NCI-H1694 treated with DMSO at 0.1 percent for 48 hours (cell line): ENCODE results near the gene USP49.
"Not testable (repeated sequence)": the region's sequence is repeated elsewhere in the genome, so short reads cannot be mapped to it uniquely, and the experiment has no call there.

Source experiments
- DNase-seq: peaks from one replicate; lab custom pipeline; 2025; lab: John Stamatoyannopoulos, UW

The USP49 gene

DNA sequence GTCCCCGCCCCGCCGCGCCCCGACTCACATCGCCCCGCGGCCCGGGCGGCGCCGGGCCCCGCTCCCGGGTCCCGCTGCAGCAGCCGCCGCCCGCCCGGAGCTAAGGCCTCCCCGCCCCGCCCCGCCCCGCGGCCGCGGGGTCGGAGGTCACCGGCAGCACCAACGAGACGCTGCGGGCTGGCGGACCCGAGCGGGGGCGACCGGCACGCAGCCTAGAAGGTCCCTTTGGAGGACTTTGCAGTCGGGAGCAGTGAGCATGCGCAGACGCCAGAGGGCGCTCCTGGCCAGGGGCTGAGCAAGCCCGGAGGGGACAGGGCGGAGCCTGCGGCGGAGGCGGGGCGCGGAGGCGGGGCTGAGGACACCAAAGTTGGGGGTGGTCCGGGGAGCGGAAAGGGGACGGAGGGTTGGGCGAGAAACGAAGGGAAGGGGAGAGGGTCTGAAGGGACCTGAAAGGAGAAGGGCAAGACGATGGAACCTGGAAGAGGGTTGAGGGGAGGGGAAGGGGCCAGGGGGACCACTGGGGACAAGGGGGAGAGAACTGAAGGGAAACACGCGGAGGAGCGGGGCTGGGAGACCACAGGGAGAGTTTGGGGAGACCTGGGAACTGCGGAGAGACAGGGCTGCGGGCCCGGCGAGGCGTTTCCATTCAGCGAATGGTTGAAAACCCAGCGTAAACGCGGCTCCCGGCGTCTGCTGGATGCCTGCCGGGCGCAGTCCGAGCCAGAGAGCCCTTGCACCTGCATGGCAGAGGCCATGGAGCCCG, 115.2 kb downstream of the USP49 start, which contains the start of gene FRS3:
Gene FRS3, minus strand, starts transcription at position 113 of the 763 bp plus-strand sequence. CDS start 2,913 bp downstream, outside the sequence.
- peak; percentile 69 for DNase-seq

DNA sequence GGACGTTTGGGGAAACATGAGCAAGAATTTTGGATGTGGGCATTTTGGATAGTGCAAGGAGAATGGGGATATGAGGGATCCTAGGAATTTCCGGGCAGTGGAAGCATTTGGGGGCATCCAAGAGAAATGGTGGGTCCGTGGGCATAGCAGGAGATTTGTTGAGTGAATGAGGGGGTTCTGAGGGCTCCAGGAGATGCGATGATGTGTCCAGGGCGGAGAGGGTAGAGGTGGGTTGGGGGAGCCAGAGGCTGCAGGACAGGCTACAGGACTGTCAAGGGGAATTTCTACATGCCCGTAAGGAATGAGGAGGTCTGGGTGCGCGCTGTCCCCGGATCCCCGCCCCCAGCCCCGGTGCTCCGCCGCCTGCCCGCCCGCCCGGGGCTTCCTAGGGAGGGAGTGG, 115.8 kb downstream of the USP49 start:
- DNase-seq: no peak

DNA sequence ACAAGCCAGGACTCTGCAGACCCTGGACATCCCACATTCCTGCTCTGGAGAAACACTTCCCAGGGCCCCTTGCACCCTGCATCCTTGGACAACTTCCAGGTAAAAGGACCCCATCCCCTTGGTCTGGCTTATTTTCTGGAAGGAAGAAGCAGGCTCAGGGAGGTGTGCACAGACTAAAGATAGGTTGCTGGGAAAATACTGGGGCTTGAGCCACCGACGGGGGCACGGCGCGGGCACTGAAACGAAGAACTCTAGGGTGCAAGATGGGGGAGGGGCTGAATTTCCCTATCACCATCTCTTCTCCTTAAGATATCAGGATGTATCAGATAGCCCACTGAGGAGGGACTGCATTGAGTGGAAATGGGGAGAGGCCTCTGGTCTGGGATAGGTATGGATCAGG, 116.3 kb downstream of the USP49 start:
- DNase-seq: no peak

DNA sequence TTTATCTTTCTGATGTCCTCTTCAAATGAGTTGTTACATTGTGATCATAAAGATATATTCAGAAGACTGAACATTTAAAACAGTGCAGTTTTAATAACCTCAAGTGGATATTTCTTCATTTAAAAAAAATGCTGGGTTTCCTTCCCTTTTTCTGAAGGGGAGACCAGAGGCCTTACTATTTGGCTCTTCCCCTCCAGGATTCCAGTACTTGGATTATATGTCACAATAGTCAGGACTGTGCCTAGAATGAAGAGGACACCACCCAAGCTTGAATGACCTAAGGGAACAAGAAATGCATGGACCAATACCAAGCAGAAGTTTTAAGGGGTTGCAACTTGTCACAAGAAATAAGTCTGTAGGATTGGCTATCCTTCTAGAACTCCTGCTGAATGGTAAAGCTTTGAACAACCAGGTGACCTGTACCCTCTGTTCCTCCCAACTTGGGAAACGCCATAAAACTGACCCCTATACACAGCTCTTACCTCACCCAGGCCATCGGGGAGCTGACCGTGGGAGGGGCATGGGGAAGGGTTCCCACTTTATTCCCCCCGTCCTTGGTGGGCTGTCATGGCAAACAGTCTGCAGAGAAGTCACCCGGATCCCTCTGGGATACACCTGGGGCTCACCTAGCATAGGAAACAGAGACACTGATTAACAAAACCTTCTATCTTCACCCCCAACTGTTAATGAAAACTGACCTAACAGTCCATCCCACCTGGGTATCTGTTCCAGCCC, 117.5 kb downstream of the USP49 start:
- no peak for DNase-seq

DNA sequence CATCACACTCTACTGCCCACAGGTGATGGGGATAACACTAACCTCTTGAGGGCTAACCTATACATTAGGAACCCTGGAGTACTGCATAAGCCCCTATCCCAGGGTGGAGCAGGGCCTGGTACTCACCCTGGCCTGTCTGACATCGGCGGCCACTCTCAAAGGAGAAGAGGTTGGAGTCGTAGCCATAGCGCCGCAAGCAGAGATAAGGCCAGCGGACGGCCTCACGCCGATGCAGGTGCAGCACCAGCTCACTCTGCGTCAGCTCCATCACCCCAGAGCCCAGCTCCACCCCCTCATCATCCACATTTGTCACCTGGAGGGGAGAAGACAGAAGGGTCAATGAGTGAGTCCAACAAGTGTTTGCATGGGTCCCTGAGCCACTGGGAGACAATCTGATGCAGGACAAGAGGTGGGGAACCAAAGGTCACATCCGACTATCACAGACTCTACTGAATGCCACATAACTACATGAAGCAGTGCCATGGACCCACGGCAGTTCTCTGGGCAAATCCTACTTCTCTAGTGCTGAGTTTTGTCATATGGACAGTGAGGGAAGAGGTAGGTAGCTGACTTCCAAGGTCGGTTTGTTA, 119.8 kb downstream of the USP49 start:
- DNase-seq: no peak

DNA sequence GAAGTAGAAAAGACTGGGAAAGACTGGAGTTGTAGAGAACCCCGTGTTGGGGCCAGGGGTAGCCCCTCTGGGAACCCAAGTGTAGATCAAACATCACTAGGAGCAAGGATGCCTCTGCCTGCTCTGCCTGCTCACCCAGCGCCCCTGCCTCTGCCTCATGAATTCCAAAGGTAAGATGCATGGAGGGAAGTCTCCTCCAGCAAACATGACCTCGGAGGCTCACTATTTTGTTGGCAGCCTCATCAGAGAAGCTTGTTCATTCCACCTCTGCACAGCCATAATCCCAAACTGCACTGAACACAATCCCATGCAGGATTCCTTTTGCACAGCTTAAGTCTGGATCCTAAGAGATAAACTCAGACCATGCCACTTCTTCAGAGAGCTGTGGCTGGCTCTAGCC, 120.3 kb downstream of the USP49 start:
- no peak for DNase-seq

DNA sequence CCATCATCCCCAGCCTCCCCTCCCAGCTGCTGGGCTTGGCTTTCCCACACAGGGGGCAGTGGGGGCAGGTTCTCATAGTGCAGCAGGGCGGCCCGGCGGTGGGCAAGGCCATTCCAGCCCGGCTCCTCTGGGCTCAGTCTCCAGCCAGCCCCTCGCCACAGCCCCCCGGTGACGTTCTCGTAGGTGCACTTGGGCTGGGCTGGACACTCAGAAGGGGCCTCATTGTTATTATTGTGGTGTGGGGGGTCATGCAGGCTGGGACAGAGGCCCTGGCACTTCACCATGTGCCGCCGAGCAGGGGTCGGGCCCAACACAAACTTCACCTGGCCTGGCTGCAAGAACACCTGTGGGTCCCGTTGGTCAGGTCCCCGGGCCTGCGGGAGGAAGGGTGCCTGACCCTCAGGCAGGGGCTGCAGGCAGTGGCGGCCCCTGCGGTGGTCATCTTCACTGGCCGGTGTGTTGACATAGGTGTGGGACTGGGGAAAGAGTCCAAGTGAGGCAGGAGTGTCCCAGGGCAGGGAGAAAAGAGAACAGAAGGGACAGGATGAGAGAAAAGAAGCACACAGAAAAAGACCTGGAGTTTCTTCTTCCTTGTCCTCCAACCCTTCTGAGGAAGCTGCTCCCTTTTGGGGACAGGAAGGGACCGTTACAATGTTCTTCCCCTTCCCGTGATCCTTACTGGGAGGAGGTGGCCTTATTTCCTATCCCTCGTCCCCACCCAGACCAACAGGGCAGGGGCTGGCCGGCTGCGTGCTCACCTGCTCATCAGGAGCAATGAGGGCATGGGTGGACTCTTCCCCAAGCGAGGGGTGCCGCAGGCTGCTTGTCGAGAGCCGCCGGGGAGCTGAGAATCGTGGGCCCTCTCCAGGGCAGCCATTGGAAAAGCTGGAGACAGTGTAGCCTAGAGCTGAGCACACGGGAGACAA, 123.9 kb downstream of the USP49 start:
- DNase-seq: no peak

DNA sequence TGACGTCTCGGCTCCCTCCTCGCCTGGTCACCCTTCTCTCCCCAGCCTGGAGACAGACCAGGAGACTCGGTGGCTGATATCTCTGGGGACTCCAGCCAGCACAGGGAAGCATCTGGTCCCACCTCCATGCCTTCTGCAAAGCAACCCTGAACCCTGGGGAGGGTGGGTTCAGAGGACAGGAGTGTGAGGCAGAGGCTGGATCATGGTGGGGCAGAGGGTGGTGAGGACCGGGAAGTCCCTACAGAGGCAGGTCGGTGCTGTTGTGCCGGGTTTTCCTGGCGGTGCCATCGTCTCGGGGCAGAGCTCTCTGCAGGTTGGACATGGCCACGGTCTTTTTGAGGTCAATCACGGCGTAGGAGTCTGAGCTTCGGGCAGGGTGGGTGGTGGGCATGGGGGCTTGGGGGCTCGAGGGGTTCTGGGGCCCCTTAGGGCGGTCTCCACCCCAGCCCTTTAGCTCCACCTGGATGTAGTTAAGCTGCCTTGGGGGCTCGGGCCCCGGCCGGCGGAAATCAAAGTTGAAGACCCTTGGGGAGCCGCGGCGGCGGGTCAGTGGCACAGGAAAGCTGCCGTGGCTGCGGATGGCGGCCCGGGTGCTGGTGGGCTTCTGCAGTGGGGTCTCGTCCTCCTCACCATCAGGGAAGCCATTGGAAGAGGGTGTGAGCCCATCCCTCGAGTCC, 124.7 kb downstream of the USP49 start:
- no peak for DNase-seq

DNA sequence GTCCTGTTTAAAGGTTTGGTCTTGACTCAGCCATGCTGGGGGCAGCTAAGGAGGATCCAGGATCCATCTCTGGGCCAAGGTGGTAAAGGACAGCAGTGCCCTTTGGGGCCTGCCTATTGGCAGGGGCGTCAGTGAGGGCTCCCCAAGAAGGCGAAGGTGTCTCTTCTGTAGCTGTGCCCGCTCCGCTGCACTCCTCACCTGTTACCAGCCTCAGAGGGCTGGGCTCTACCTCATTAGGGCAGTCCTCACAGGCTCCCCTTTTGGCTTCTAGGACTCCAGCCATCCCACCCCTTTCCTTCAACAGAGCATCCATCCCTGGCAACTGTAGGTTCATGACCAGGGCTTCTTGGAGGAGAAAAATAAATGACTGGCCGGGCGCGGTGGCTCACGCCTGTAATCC, 125.8 kb downstream of the USP49 start:
- no peak for DNase-seq

DNA sequence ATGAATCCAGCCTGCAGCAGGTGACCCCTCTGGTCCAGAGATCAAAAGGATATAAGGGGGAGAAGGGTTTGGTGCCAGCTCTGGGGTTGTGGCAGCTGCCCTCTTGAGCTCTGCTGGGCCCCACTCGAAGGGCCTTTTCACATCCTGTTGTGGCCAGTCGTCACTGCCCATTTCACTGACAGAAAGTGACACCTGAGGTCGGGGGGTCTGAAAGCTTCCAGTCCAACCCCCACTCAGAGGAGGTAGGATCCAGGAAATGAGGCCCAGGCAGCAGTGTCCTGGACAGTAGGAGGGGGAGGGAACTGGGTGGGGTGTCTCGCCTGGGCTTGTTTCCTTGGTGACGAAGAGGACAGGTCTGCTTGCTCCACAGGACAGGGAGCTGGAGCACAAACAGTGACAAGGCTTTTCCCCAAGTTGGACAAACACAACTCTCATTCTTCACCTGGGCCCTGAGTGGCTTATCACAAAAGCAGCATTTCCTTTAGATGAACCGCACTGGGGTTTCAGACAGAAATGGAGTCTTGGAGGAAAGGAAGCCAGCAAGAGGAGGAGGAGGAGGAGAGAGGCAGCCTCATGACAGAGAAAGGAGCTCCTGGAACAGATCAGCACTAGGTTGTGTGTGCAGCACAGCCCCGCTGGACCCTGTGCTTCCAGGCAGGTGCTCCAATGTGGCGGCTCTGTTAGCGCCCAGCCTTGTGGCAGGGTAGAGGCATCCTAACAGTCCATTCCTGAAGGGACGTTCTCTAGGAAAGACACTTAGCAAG, 126.4 kb downstream of the USP49 start:
- DNase-seq: no peak

DNA sequence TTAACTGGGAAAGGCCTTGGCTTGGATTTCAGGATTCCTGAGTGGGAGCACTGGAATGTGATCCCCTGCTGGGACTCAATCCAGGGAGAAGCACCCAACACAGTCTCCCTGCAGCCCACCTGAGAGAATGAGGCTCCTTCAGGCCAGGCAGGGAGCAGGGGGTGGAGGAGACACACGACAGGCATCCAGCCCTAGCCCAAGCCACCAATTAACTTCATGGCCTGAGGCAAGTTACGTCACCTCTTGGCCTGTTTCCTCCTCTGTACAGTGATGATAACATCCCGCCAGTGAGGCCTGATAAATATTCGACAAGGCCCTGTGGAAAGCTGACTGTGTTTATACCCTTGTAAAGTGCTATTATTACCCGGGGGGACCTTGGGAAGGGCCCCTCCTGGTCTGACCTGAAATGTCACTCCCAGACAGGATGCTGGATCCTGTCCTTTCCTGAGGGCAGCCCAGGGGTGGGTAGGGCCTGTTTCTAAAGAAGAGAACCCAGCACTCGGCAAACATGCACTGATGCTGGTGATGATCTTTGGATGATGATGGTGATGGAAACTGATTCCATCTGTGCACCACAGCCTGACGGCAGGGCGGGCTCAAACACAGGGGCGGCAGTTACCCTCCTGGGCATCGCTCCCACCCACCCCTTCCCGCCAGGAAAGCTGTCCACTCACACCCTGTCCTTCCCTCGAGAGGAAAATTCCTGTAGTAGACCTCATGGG, 127.9 kb downstream of the USP49 start:
- no peak for DNase-seq

DNA sequence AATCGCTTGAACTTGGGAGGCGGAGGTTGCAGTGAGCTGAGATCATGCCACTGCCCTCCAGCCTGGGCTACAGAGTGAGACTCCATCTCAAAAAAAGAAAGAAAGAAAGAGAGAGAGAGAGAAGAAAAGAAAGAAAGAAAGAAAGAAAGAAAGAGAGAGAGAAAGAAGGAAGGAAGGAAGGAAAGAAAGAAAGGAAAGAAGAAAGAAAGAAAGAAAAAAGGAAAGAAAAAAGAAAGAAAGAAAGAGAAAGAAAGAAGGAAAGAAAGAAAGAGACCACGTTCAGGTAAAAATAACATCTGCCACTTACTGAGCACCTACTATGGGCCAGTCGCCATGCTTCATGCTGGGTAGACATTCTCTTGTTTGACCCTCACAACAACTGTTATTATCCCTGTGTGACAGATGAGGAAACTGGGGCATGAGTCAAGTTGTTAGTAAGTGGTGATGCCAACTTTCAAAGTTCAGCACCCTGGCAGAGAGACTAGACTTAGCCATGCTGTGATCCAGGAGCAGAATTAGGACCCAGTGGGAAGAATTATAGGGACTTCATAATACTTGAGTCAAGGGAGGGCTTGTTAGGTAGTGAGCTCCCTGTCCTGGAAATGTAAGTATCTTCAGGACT, 129.0 kb downstream of the USP49 start:
- DNase-seq: not testable (repeated sequence)

DNA sequence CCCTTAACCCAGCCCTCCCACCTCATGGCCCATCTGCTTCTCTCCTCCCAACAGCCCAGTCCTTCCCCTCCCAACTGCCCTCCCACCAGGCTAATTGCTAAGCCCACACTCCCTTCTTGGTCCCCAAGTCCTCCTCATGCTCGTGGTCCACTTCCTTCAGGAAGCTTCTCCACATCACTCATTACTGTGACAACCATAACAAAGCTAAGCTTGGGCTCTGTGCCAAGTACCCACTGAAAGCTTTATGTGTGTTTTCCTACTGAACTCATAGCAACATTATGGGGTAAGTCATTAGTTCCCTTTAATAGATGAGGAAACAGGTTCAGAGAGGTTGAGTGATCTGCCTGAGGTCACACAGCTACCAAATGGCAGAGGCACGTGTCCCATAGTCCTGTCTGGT, 131.7 kb downstream of the USP49 start:
- no peak for DNase-seq

DNA sequence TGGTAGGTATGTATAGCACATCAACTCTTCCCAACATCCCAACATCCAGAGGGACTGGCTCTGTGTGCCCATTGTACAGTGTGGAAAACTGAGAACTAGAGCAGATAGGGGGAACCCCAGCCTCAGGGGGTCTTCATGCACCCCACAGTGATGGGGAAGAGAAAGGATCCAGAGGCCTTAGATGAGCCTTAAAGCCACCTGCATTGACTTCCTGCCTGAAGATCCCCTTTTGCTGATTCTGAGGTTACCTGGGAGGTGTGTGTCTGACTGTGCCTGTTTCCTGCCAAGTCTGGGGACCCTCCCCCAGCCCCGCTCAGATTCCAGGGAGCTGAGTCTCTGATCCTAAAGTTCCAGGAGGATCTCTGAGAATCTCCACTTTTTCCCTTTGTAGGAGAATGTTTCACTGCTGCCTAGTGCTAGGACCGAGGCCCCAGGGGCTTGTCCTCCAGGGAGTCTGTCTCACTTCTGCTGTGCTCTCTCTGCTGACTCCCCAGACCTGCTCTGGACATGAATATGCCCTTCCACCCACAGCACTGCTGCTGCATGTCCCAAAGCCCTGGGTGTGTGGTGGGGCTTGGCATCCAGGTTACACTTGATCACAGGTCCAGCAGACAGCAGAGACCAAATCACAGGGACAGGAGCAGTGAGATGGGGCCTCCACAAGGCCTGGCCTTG, 135.1 kb downstream of the USP49 start:
- no peak for DNase-seq

DNA sequence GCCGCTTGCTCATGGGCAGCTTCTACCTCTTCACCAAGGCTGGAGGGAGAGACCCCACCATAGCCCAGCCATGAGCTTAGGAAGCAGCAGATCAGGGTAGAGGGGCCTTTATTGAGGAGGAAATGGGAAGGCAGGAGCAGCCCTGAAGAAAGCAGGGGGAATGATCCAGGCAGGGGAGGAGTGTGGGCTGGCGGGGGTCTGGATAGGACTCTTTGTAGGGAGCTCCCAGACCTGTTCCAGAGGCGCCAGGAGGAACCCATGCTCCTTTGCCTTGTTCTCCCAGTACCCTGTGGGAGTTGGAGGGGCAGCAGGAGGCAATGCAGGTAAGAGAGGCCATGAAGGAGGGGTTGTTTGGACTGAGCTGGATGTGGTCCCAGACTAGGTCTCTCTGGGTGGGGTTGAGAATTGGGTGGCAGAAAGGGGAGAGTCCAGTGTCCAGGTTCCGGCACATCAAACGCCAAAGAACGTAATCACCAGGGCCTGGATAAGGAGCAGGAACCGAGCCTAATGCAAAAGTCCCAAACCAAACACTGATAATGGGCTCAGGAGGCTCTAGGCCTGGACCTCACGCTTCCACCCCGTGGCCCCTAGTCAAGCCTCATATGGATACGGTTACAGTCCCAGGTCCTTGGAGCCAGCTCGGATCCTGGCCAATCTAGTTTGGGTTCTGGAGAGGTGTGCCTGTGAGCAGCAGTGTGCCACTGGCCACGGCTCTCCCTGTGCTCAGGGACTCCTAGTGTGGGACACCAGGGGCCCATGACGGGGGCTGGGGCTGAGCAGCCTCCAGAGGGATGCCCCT, 135.9 kb downstream of the USP49 start:
- DNase-seq: no peak

DNA sequence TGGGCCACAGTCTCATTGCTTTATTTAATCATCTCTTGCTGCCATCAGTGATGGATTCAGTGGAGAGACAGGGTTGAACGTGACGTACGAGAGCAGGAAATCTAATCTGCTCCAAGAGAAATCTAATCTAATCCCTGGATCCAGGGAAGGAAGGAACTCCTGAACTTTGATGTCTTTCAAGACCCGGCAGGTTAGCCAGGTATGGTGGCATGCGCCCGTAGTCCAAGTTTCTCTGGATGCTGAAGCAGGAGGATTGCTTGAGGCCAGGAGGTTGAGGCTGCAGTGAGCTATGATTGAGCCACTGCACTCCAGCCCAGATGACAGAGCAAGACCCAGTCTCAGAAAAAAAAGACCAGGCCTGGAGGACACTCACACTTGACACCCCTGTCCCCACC, 136.5 kb downstream of the USP49 start:
- no peak for DNase-seq

DNA sequence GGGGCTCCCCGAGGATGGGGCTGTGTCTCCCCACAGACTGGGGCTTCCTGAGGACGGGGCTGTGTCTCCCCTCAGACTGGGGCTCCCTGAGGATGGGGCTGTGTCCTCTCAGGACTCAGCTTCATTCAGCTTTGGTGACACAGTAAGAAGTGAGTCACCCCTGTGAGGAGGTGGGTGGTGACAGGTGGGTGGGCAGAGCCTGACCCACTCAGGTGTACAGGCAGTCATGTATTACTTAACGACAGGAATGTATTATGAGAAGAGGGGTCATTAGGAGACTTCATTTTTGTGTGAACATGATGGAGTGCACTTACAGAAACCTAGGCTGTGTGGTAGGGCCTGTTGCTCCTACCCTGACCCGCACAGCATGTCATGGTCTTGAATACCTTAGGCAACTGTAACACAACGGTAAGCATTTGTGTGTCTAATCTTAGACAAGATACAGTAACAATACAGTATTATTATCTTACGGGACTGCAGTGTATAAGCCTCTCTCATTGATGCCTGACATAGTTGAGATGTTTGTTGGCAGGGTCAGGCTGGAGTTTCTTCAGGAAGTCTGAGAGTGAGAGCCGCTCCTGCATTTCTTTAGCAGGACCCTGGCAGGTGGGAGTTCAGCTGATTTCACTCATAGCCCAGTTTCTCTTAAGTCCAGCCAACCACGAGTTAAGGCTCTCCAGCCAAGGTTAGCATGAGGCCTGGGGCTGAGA, 137.1 kb downstream of the USP49 start:
- DNase-seq: no peak
